Stimulated activated CD4-positive, alpha-beta T cell treated with anti-CD3 and anti-CD28 coated beads, Interleukin-2, amount 100 ng/mL, for 24 hours (primary cell): ENCODE data around the gene TIGD6.

Experiments used
- DNase-seq, 2 donors: peaks; one replicate each; pipeline ENCODE4 v3.0.0-alpha.2; 2020

Gene TIGD6

DNA sequence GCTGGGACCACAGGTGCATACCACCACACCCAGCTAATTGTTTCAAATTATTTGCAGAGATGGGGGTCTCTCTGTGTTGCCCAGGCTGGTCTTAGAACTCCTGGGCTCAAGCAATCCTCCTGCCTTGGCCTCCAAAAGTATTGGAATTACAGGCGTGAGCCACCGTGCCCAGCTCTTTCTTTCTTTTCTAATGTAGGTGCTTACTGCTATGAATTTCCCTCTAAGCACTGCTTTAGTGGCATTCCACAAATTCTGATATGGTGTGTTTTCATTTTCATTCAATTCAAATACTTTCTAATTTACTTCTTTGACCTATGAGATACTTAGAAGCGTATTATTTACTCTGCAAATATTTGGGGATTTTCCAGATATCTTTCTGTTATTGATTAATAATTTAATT, 15.0 kb upstream of the TIGD6 start:
- DNase-seq, result no peak

GRCh38 chr5:150014456-150014855, 14.0 kb upstream of the TIGD6 start:
- DNase-seq, result no peak

- no peak for DNase-seq
Measured at GRCh38 chr5:150013931-150014330, 13.5 kb upstream of the TIGD6 start.

- DNase-seq, result no peak
Measured at GRCh38 chr5:150009671-150010387, 9.4 kb upstream of the TIGD6 start.

DNA sequence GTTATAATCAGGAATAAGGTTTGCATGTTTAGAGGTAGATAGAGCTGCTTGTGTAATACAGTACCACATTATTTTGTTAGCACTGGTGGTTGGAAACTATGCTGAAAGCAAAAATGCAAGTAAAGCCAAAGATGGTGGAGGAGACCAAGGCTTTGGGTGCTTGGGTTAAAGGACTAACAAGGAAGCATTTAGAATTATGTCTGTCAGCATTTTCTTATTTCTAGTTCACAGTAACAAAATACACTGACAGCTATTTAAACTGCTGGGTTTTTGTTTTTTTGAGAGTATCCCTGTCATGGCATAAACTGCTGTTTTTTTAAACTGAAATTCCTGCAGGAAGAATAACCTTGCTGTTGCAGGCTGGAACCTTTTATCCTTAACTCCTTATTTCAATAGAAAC, 6.6 kb upstream of the TIGD6 start:
- no peak for DNase-seq

DNA sequence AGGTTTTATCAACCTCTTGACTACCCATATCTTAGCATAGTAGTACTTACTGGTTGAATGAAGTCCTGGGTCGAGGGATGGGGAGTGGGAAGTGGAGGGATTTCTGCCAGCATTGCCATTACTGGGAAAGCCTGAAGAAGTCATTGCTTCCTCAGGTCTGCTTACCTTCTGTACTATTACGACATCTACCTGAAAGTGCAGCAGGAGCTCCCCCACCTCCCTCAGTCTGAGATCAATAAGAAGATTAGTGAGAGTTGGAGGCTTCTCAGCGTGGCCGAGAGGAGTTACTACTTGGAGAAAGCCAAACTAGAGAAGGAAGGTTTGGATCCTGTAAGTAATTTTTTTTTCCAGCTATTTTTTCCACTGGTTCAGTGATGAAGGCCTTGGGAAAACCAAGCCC, 5.9 kb upstream of the TIGD6 start:
- DNase-seq, result no peak

DNA sequence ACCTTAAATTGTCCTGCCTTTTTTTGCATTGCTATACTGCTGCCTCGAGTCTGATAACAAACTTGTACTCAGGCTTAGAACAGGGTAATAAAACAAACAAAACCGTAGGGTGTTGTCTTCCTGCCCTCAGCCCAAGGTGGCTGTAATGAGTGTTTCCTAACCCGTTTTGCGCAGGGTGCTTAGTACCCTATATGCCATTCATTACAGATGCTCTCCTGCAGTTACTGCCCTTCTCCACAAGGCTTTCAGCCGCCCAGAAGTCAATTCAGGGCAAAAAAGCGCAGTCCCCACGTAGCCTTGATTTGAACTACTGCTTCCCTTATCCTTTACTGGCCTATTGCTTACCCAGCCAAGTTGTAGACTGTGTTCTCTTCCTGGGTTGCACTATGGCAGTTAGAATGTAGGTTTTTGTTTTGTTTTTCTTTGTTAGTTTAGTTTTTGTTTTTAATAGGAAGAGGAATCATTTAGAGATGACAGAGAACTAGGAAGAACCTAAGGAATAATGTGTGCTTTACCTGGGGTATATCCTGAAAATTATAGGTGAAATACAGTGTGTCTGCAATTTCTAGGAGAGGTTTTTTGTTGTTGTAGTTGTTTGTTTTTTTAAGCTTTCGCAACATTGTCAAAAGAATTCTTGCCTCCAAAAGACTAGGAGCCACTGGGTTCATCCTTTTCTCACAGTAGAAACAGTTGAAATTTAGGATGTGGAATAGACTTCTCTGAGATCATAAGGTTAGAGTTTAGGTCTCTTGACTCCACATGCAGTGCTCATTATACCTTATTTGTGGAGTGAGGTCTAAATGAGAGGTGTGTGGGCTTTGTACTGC, 1.4 kb upstream of the TIGD6 start:
- peak; percentile 57 to 59 for DNase-seq

GRCh38 chr5:150000990-150001659, 671 bp upstream of the TIGD6 start:
- peak; percentile 44 to 56 for DNase-seq

DNA sequence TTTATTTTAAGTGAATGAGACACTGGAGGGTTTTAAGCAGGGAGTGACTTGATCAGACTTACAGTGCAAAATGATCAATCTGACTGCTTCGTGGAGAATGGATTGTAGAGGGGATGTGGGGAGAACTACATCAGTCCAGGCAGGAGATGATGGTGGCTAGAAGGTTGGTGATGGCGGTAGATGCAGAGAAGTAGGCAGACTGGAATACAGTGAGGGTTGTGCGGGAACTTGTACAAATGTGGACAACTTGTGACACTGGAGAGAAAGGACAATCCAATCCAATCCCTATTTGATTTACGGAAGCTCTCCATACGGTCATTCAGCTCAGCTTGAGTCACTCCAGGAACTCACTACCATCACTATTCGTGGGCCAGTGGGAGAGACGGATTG, 593 bp downstream of the TIGD6 start:
- no peak for DNase-seq

DNA sequence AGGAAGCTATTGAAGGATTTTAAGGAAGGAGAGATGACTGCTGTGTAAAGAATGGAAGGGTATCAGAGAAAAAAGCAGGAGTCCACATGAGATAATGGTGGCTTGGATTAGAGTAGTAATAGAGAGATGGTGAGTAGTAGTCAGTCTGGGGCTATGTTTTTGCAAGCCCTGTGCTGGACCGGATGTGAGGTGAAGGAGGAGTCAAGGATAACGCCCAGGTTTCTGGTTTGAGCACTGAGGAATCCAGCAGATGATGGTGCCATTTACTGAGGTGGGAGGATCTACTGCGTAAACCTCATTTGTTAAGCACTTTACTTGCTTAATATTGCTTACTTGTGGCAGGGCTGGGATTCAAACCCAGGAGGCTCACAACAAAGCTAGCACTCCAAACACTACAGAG, 1.1 kb downstream of the TIGD6 start:
- no peak for DNase-seq

DNA sequence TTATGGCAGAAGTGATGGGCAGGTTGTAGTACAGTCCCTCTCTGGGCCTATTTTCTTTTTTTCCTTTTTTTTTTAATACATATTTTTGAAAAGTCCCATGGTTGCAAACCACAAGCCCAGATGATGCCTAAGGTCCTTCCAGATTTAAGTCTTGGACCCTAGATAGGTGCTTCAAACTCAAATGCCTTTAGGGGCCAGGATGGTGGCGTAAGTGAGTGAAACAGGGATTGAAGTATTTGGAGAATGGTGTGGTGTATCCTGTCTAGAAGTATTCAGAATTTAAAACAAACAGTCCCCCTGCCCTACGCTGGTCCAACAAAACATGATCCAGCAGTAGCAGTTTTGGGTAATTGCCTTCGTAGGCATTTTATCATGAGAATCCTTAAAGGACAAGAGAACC, 2.2 kb downstream of the TIGD6 start:
- DNase-seq, result no peak

- DNase-seq, result no peak
Measured at GRCh38 chr5:149996205-149996890, 4.1 kb downstream of the TIGD6 start.

- no peak for DNase-seq
Measured at GRCh38 chr5:149995385-149996204, 4.9 kb downstream of the TIGD6 start.

- no peak for DNase-seq
Measured at GRCh38 chr5:149993471-149993870, 7.0 kb downstream of the TIGD6 start.

- peak; percentile 70 to 72 for DNase-seq
Measured at GRCh38 chr5:149990518-149991376, 9.7 kb downstream of the TIGD6 start.

DNA sequence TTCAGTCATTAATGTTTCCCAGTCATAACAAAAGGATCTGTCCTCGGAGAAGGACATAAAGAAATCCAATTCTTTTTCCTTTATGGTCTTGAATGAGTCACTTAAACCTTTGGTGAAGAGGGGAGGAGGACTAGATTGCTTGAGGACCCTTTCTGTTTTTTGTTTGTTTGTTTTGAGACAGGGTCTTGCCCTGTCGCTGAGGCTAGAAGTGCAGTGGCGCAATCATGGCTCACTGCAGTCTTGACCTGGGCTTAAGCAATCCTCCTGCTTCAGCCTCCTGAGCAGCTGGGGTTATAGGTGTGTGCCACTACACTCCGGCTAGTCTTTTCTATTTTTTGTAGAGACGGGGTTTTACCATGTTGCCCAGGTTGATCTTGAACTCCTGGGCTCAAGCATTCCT, 12.3 kb downstream of the TIGD6 start:
- DNase-seq, result no peak

- DNase-seq, result no peak
Measured at GRCh38 chr5:149982505-149982904, 17.9 kb downstream of the TIGD6 start.

DNA sequence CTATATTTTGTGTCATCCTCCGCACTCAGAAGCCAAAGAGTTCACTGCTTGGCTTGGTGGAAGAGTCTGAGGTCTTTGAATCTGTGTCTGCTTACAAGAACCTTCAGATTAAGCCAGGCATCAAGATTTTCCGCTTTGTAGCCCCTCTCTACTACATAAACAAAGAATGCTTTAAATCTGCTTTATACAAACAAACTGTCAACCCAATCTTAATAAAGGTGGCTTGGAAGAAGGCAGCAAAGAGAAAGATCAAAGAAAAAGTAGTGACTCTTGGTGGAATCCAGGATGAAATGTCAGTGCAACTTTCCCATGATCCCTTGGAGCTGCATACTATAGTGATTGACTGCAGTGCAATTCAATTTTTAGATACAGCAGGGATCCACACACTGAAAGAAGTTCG, 19.2 kb downstream of the TIGD6 start:
- DNase-seq, result no peak

GRCh38 chr5:149979896-149980295, 20.6 kb downstream of the TIGD6 start:
- DNase-seq, result no peak

DNA sequence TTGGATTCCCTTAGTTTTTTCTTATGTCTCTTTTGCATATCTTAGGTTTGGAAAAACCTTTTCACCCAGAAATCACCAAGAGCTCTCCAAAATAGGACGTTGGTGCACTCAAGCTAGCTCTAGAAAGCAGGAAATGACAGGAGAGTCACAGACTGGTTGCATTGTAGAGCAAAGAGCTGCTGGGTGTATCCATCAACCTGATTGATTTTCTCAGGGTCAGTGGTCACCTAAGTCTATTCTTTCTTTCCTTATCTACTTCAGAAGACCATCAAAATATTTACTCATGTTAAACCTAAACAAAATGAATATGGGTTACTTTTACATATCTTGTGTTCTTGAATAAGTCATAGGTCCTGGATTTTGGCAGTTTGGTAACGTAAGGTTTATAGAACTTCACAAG, 25.0 kb downstream of the TIGD6 start:
- DNase-seq, result no peak

DNA sequence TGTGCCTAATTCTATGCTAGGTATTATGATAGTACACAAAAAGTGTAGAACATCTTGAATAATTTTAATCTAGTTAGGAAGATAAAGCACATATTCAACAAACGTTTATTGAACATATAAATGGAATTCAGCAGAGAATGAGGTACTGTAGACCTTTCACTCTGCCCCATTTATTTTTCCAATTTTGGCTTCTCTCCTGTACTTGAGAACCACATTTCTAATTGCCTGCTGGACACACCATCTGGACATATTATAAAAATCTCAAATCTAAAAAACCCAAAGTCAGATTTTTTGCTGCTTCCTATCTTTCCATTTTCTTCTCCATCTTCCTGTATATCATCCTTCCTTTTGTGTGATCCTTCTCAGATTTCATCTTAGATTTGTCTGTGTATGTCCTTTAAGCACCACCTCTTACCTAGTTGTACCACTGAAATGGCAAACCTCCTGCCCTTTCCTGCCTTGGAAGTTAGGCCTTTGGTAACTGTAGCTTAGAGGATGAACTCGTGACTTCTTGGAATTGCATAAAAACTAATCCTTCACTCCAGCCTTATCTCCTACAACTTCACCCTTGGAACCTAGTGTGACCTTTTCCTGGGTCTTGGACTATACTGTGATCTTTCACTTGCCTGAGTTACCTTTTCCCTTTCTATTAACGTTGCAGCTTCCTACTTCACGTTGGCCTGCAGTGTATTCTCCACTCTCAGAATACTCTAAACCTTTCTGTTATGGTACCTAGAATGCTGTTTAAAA, 31.1 kb downstream of the TIGD6 start:
- DNase-seq, result no peak
